CD14-positive monocyte (primary cell): ENCODE measurements around the gene NELFE. TPM values are rescaled to one million over a fixed set of nuclear protein-coding genes. Genes with fewer than 3 reads are reported as not detected.
A peak's percentile ranks its signal among the peaks of the same experiment; 100 is the strongest.
"Not testable (repeated sequence)": the region's sequence is repeated elsewhere in the genome, so short reads cannot be mapped to it uniquely, and the experiment has no call there.

Experiments
- DNase-seq, 3 donors: peaks; one replicate each; pipeline ENCODE4 v3.0.0-alpha.2; 2011 to 2022
- H2AFZ ChIP-seq: 2 replicates; pipeline ENCODE4 v1.6.0; 2012; ENCODE audit warnings: mild to moderate bottlenecking, low read depth, low read length, inconsistent platforms; ENCODE audit not compliant: insufficient read depth, poor library complexity, severe bottlenecking
- H3K27ac ChIP-seq, 2 donors: 1 replicate in 1 of 2; 2 replicates in 1 of 2; pipeline ENCODE4 v1.5.1; 2012 to 2013; ENCODE audit warnings: low read length in 2 of 2, control low read depth in 1 of 2, inconsistent platforms in 1 of 2, low read depth in 1 of 2, mild to moderate bottlenecking in 1 of 2
- H3K27me3 ChIP-seq, 2 donors: one replicate each; pipeline versions ENCODE4 v1.6.0 to v1.6.1; 2011 to 2013; ENCODE audit warnings: low read length in 2 of 2; ENCODE audit not compliant: control insufficient read depth in 2 of 2, insufficient read depth in 2 of 2
- H3K36me3 ChIP-seq, 2 donors: replicated peaks in 1 of 2; 1 replicate in 1 of 2; 2 replicates in 1 of 2; pipeline versions ENCODE4 v1.5.1 to v1.6.1; 2012 to 2013; ENCODE audit warnings: low read length in 2 of 2, control low read depth in 1 of 2, inconsistent platforms in 1 of 2, mild to moderate bottlenecking in 1 of 2; ENCODE audit not compliant: insufficient read depth in 2 of 2, control insufficient read depth in 1 of 2
- H3K4me1 ChIP-seq, 2 donors: 1 replicate in 1 of 2; 2 replicates in 1 of 2; pipeline versions ENCODE4 v1.5.1 to v1.6.1; 2012 to 2013; ENCODE audit warnings: low read length in 2 of 2, control low read depth in 1 of 2, inconsistent platforms in 1 of 2, mild to moderate bottlenecking in 1 of 2, moderate library complexity in 1 of 2; ENCODE audit not compliant: insufficient read depth in 2 of 2, control insufficient read depth in 1 of 2
- H3K4me2 ChIP-seq: replicated peaks from 2 replicates; pipeline ENCODE3; 2012; ENCODE audit warnings: low read length, moderate library complexity, mild to moderate bottlenecking; ENCODE audit not compliant: poor library complexity, severe bottlenecking; ENCODE audit errors: extremely low read depth
- H3K4me3 ChIP-seq, 3 experiments: fragments of 200-600 bp in 1 of 3; sonication (generic) in 1 of 3; replicated peaks in 1 of 3; 1 replicate in 2 of 3; 2 replicates in 1 of 3; pipeline ENCODE4 v1.5.1; 2011 to 2013; ENCODE audit warnings: low read length in 3 of 3, mild to moderate bottlenecking in 3 of 3, control low read depth in 2 of 3, low read depth in 2 of 3, inconsistent platforms in 1 of 3, moderate library complexity in 1 of 3
- H3K79me2 ChIP-seq: 2 replicates; pipeline ENCODE4 v1.6.0; 2012; ENCODE audit warnings: mild to moderate bottlenecking, control low read depth, inconsistent platforms, low read length, moderate library complexity; ENCODE audit not compliant: insufficient read depth
- H3K9ac ChIP-seq: 2 replicates; pipeline ENCODE4 v1.6.0; 2017; ENCODE audit warnings: low read length, mild to moderate bottlenecking; ENCODE audit not compliant: insufficient read depth, poor library complexity, severe bottlenecking
- H3K9me3 ChIP-seq, 2 donors: replicated peaks in 1 of 2; 1 replicate in 1 of 2; 2 replicates in 1 of 2; pipeline versions ENCODE4 v1.5.1 to v1.6.1; 2012 to 2013; ENCODE audit warnings: low read length in 2 of 2, control low read depth in 1 of 2; ENCODE audit not compliant: control insufficient read depth in 1 of 2, insufficient read depth in 1 of 2
- H4K20me1 ChIP-seq: 2 replicates; pipeline ENCODE4 v1.6.0; 2012; ENCODE audit warnings: mild to moderate bottlenecking, low read length, control low read depth, moderate library complexity; ENCODE audit not compliant: insufficient read depth
- H3K27ac Mint-ChIP-seq, 7 donors: one replicate each; pipeline ENCODE4 v1.8.0; 2020; ENCODE audit warnings: mild to moderate bottlenecking in 7 of 7, mixed read lengths in 7 of 7, moderate library complexity in 6 of 7, inconsistent platforms in 2 of 7
- H3K27me3 Mint-ChIP-seq, 3 donors: one replicate each; pipeline ENCODE4 v1.8.0; 2021 to 2022; ENCODE audit warnings: low read depth in 3 of 3, mild to moderate bottlenecking in 3 of 3, mixed read lengths in 3 of 3, moderate library complexity in 3 of 3, inconsistent platforms in 1 of 3
- H3K36me3 Mint-ChIP-seq, 2 donors: one replicate each; pipeline ENCODE4 v1.8.0; 2020; ENCODE audit warnings: mixed read lengths in 2 of 2, inconsistent platforms in 1 of 2, mild to moderate bottlenecking in 1 of 2
- H3K4me1 Mint-ChIP-seq: one replicate; pipeline ENCODE4 v1.8.0; 2020; ENCODE audit warnings: mild to moderate bottlenecking, mixed read lengths
- H3K4me3 Mint-ChIP-seq, 2 donors: one replicate each; pipeline ENCODE4 v1.8.0; 2020; ENCODE audit warnings: mild to moderate bottlenecking in 2 of 2, mixed read lengths in 2 of 2, moderate library complexity in 1 of 2
- H3K9me3 Mint-ChIP-seq, 7 donors: one replicate each; pipeline ENCODE4 v1.8.0; 2020 to 2022; ENCODE audit warnings: mixed read lengths in 7 of 7, mild to moderate bottlenecking in 6 of 7, moderate library complexity in 6 of 7, inconsistent platforms in 2 of 7
- WGBS: methylation state at CpG from one replicate; pipeline ENCODE4 v1.1.5; 2013; ENCODE audit warnings: missing lambda C conversion rate; ENCODE audit not compliant: insufficient coverage; 5-methylcytosine and 5-hydroxymethylcytosine counted together
- intact Hi-C, 2 donors: fragments of 100-400 bp; cut with micrococcal nuclease; formaldehyde crosslinking; loops; one replicate each; pipeline versions ENCODE4 v1.15.0 to v1.15.1; 2023
- polyA plus RNA-seq, 3 donors: library from polyadenylated mRNA; depleted of rRNA in 1 of 3; unstranded in 2 of 3; stranded (reverse) in 1 of 3; fragments of 300-500 nt in 2 of 3; fragments of >200 nt in 1 of 3; fragmentation: Illumina TruSeq in 2 of 3; gene quantifications; 1 replicate in 2 of 3; 2 replicates in 1 of 3; pipeline ENCODE4 v1.2.3, GENCODE V29; 2012 to 2021
- TF ChIP-seq, protein P1 (sequence below): fragments of 200-600 bp; IDR thresholded peaks from one replicate; pipeline ENCODE4 v1.8.0; 2022; ENCODE audit warnings: antibody characterized with exemption, mild to moderate bottlenecking

The NELFE gene
- polyA plus RNA-seq, 3 donors = 48.8 to 74.4 (median 61.4) TPM

DNA sequence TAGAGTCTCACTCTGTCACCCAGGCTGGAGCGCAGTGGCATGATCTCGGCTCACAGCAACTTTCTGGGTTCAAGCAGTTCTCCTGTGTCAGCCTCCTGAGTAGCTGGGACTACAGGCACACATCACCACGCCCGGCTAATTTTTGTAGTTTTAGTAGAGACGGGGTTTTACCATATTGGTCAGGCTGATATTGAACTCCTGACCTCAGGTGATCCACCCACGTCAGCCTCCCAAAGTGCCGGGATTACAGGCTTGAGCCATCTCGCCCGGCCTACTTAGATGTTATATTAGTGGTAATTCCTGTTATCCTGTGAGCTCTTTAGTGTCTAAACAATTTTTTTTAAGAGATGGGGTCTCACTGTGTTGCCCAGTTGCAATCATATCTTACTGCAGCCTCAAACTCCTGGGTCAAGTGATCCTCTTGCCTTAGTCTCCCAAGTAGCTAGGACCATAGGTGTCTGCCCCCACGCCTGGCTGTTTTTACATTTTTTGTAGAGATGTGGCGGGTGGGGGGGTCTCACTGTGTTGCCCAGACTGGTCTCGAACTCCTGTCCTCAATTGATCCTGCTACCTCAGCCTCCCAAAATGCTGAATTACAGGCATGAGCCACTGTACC is 19.2 kb upstream of the NELFE start:
- Histone ChIP-seq H3K9ac (no peak overlapping the region), H2AFZ (no peak overlapping the region), H3K27ac (no peak overlapping the region), H3K4me3 (no peak overlapping the region), H3K4me1 (peaks cover 5 to 7% of the 10 kb centered on the region in 2 donors), H4K20me1 (no peaks in the 10 kb centered on the region), H3K9me3 (no peaks in the 10 kb centered on the region), H3K79me2 (peaks cover 7% of the 10 kb centered on the region), H3K36me3 (peaks cover 11 to 19% of the 10 kb centered on the region in 2 donors), H3K27me3 (no peaks in the 10 kb centered on the region), H3K4me2 (no peak overlapping the region)
- Mint-ChIP-seq H3K9me3 (peaks cover 0 to 7% (median 0%) of the 10 kb centered on the region in 7 donors), H3K27ac (peak overlapping the region in 1 of 7 donors; percentile 12), H3K4me3 (no peak overlapping the region), H3K27me3 (no peaks in the 10 kb centered on the region), H3K36me3 (peaks cover 17 to 42% of the 10 kb centered on the region in 2 donors), H3K4me1 (peaks cover 9% of the 10 kb centered on the region)
- 98% methylated on average over 6 of the region's 12 CpGs for WGBS
- TF ChIP-seq, protein P1, sequence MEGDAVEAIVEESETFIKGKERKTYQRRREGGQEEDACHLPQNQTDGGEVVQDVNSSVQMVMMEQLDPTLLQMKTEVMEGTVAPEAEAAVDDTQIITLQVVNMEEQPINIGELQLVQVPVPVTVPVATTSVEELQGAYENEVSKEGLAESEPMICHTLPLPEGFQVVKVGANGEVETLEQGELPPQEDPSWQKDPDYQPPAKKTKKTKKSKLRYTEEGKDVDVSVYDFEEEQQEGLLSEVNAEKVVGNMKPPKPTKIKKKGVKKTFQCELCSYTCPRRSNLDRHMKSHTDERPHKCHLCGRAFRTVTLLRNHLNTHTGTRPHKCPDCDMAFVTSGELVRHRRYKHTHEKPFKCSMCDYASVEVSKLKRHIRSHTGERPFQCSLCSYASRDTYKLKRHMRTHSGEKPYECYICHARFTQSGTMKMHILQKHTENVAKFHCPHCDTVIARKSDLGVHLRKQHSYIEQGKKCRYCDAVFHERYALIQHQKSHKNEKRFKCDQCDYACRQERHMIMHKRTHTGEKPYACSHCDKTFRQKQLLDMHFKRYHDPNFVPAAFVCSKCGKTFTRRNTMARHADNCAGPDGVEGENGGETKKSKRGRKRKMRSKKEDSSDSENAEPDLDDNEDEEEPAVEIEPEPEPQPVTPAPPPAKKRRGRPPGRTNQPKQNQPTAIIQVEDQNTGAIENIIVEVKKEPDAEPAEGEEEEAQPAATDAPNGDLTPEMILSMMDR = no peak
- DNase-seq = no peak
- intact Hi-C loops = no loop called here

DNA sequence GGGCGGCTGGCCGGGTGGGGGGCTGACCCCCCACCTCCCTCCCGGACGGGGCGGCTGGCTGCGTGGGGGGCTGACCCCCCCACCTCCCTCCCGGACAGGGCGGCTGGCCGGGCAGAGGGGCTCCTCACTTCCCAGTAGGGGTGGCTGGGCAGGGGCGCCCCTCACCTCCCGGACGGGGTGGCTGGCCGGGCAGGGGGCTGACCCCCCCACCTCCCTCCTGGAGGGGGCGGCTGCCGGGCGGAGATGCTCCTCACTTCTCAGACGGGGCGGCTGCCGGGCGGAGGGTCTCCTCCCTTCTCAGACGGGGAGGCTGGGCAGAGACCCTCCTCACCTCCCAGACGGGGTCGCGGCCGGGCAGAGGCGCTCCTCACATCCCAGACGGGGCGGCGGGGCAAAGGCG is 17.3 kb upstream of the NELFE start:
- H3K4me2 ChIP-seq, H3K27me3 Mint-ChIP-seq, DNase-seq, H3K9me3 Mint-ChIP-seq, H3K9me3 ChIP-seq, H4K20me1 ChIP-seq, H3K27ac Mint-ChIP-seq, H3K4me3 ChIP-seq, H2AFZ ChIP-seq, H3K27ac ChIP-seq, intact Hi-C loops, H3K4me3 Mint-ChIP-seq, H3K9ac ChIP-seq, H3K27me3 ChIP-seq: not testable (repeated sequence)
- Mint-ChIP-seq H3K36me3 (peaks cover 17 to 42% of the 10 kb centered on the region in 2 donors), H3K4me1 (peaks cover 21% of the 10 kb centered on the region)
- peaks cover 11 to 19% of the 10 kb centered on the region in 2 donors for H3K36me3 ChIP-seq
- H3K4me1 ChIP-seq = peaks cover 16 to 18% of the 10 kb centered on the region in 2 donors
- 100% methylated on average over 4 of the region's 30 CpGs for WGBS
- H3K79me2 ChIP-seq = peaks cover 17% of the 10 kb centered on the region
